GM12892 (cell line): ENCODE results near the gene TMOD3. TPM values are rescaled to one million over a fixed set of nuclear protein-coding genes. Genes with fewer than 3 reads are reported as not detected.
"Not testable (repeated sequence)": the region's sequence is repeated elsewhere in the genome, so short reads cannot be mapped to it uniquely, and the experiment has no call there.

Experiments
- DNase-seq: peaks from one replicate; pipeline ENCODE4 v3.0.0; 2011; ENCODE audit not compliant: insufficient read length
- FAIRE-seq: peaks from 2 replicates; lab custom pipeline; 2011; peaks lifted over from hg19 to GRCh38; lab: Jason Lieb, UNC
- POLR2A ChIP-seq: IDR thresholded peaks from 2 replicates; pipeline ENCODE4 v1.6.1; 2011; ENCODE audit warnings: low read depth, low read length, control low read depth
- POLR2AphosphoS5 ChIP-seq: IDR thresholded peaks from 2 replicates; pipeline ENCODE4 v1.6.1; 2011; ENCODE audit warnings: low read depth, low read length, control low read depth
- TAF1 ChIP-seq: IDR thresholded peaks from 2 replicates; pipeline ENCODE4 v1.6.1; 2011; ENCODE audit warnings: low read depth, mild to moderate bottlenecking, control low read depth, low read length, borderline replicate concordance
- polyA plus RNA-seq: library from polyadenylated mRNA; unstranded; fragments of >200 nt; gene quantifications from one replicate; pipeline ENCODE4 v1.2.1, GENCODE V29; 2012; ENCODE audit warnings: missing spikeins, inconsistent platforms; ENCODE audit not compliant: missing spikeins

Gene TMOD3
- 22.3 TPM for polyA plus RNA-seq

DNA sequence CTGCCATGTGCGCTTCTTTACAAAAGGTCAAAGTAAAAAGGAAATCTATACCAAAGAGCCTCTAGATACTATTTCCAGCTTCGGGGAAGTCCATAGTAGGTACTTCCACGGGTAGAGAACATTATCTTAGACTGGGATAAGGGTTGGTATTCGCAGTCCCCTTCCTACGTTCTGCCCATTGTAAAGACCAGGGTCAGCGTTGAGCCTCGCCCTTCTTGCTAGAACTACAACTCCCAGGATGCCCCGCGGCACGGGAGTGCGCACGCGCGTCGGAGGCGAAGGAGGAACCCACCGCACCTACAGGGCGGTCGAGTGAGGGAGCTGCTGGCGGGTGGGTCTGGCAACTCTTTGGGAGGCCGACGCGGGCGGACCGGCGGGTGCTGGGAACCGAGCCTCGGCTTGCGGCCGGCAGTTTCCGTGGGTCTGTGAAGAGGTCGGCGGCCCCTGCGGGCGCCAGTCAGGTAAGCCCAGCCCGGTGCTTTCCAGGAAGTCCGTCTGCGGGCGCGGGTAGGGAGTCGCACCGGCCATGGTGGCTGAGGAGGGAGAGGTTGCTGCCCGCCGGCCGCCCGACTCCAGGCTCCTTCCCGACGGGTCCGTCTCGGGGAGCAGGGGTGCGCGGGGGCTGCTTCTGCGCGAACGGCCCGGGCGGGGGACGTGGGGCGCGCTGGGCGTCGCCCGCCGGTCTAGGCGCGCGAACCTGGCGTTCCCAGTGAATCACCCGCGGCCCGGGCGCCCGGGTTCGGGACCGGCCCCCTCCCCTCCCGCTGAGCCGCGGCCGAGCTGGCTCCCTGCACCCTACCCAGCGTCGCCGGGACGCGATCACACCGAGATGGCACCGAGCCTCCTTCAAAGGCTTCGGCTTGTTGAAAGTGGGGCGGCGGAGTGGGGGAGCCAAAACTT is at the start of gene TMOD3:
TMOD3 (plus strand) TSS at position 278 of the 900 bp plus-strand sequence. CDS start 33,232 bp downstream, outside the sequence.
- FAIRE-seq = peak; percentile 96
- TF ChIP-seq TAF1 (no peak), POLR2AphosphoS5 (peak; percentile 71), POLR2A (peak; percentile 91)
- peak; percentile 82 for DNase-seq

DNA sequence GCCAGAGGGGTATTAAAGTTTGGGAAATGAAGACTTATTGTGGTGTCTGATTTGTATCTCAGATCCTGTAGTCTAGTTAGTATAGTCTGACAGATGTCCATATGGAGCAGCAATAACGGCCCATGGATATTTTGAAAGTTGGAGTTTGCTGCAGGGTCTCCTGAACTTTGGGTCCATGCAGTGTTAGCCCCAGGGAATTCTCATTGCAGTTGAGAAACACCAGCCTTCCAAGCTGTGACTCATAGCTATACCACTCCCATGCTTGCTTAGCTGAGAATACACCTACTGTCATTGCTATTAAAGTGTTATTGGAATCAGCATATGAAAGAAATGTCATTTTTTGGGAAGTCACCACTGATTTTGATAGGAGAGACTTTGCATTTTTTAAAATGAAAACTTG is 48.8 kb upstream of the TMOD3 start:
- FAIRE-seq (no peak), DNase-seq (no peak)
- no peak for TF ChIP-seq TAF1
- no peak for TF ChIP-seq POLR2AphosphoS5
- TF ChIP-seq POLR2A = no peak

DNA sequence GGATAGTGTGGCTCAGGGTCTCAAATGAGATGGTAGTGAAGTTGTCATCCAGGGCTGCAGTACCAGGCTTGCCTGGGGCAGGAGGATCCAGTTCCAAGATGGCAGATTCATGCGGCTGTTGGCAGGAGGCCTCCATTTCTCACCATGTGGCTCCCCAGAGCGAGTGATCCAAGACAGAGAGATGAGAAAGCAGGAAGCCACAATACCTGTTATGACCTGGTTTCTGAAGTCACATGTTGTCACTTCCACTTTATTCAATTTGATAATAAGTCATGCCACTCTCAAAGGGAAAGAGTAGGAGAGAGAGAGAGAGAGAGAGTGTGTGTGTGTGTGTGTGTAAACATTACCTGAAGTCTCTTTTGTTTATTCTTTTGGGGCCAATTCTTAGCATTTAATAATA is 47.9 kb upstream of the TMOD3 start:
- no peak for TF ChIP-seq TAF1
- no peak for TF ChIP-seq POLR2A
- TF ChIP-seq POLR2AphosphoS5 = no peak
- no peak for DNase-seq
- no peak for FAIRE-seq

DNA sequence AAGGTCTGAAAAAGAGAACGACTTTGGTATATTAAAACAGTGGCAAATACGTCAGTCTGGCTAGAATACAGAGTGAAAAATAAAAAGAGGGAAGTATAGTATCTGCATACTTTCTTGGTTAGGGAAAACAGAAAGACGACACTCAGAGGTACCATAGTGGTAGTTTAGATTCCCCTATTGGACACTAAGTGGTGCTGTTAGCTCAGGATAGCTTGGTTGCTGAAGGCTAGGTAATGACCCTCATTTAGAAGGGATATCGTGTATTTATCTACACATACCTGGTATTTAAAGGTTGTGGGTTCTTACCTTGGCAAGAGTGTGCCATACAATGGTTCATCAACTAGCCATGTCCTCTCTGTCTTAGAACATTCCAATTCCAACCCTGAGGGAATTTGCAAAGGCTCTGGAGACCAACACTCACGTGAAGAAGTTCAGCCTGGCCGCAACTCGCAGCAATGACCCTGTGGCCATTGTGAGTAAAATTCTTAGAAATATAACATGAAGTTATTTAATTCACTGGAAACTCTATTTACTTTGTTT is 47.0 kb upstream of the TMOD3 start:
- no peak for TF ChIP-seq TAF1
- no peak for TF ChIP-seq POLR2A
- no peak for TF ChIP-seq POLR2AphosphoS5
- DNase-seq = no peak
- FAIRE-seq = no peak

DNA sequence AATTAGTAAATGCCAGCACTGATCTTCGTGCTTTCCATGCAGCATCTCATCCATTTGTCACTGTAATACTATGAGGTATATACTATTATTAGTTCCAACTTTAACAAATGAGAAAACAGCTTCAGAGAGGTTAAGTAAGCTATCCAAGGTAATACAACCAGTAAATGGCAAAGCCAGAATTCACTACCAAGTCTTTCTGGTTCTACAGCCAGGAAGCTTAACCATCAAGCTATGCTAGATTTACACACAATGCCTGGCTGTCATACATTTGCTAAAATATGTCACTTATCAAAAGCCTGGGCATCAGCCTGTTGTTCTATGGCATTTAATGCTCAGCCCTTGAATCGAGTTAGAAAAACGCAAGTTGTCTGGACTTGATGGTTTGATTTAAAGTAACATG is 45.5 kb upstream of the TMOD3 start:
- DNase-seq = no peak
- TF ChIP-seq POLR2A (no peak), TAF1 (no peak), POLR2AphosphoS5 (no peak)
- no peak for FAIRE-seq

DNA sequence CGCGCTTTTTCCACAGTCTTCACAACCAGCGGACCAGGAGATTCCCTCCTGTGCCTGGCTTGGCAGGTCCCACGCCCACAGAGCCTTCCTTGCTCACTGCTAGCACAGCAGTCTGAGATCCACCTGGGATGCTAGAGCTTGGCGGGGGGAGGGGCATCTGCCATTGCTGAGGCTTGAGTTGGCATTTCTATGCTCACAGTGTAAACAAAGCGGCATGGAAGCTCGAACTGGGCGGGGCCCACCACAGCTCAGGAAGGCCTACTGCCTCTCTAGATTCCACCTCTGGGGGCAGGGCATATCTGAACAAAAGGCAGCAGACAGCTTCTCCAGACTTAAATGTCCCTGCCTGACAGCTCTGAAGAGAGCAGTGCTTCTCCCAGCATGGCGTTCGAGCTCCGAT is 42.3 kb upstream of the TMOD3 start:
- DNase-seq, FAIRE-seq: not testable (repeated sequence)

DNA sequence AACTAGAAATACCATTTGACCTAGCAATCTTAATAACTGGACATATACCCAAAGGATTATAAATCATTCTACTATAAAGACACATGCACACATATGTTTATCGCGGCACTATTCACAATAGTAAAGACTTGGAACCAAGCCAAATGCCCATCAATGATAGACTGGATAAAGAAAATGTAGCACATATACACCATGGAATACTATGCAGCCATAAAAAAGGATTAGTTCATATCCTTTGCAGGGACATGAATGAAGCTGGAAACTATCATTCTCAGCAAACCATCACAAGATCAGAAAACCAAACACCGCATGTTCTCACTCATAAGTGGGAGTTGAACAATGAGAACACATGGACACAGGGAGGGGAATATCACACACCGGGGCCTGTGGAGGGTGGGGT is 37.0 kb upstream of the TMOD3 start:
- FAIRE-seq, DNase-seq: not testable (repeated sequence)

DNA sequence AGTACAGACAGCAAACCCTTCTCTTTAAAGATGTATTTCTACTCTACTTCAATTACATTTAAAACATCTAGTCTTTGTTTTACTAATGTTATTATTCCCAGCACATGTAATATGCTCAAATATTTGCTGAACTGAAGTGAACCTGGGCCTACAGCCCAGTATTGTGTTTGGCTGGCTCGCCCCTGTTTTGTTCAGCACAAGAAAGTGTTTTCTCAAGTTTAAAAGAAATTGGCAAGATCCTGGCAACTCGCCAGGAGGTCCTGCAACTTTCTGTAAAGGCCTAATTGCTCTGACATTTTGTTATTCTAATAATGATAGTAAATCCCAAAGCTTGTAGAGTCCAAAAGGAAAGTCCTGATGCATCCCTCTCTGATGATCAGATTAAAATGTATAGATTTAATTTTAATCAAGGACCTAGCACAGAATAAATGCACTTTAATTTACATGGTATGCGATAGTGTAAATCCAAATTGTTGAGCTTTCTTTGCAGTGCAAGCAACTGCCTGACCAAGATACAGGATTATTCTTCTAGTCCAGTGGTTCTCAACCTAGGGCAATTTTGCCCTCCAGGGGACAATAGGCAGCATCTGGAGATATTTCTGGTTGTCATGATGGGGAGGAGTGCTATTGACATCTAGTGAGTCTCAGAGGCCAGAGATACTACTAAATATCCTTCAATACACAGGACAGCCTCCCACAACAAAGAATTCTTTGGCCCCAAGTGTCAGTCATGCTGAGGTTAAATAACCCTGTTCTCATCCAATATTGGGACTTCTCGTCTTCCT is 35.7 kb upstream of the TMOD3 start:
- DNase-seq (no peak), FAIRE-seq (no peak)
- no peak for TF ChIP-seq POLR2AphosphoS5

DNA sequence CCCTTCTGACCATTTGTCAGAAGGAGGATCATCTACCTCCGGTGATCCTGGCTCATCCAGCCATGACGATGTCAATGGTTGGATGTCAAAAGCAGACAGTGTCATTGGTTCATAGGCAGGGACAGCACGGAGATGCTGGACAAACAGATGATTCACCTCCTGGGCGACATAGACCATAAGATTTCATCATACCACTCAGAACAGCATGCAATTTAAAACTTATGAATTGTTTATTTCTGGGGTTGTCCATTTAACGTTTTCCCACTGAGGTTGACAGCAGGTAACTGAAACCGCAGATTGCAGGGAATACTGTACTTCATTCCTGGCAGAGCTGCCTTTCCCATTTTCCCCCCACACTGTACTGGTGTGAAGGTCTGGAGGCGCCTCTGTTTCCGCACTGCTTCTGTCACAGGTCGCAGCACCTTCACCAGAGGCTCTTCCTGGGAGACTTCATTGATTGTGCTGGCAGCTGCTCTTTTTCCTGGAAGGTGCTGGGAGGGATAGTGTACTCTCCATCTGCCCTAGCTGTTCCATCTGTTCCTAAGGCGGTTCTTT is 32.5 kb upstream of the TMOD3 start:
- FAIRE-seq = no peak
- no peak for TF ChIP-seq TAF1
- DNase-seq = no peak

DNA sequence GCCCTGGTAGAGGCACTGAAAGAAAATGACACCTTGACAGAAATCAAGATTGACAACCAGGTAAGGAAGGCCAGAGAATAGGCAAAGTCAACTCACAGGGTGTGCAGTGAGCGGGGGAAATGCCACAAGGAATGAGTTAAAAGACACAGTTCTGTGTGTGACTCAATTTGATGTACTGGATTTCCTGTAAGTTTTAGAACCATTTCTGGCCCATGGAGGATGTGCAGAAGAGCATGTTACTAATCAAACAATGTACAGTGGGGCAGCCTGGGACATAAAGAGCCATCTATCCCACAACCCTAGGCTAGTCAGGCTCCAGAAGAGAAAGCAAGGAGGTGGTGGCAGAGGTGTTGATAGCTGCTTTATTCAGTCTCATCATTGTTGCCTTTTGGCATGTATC is 31.2 kb upstream of the TMOD3 start:
- TF ChIP-seq TAF1 (no peak), POLR2AphosphoS5 (no peak), POLR2A (no peak)
- DNase-seq (no peak), FAIRE-seq (no peak)

DNA sequence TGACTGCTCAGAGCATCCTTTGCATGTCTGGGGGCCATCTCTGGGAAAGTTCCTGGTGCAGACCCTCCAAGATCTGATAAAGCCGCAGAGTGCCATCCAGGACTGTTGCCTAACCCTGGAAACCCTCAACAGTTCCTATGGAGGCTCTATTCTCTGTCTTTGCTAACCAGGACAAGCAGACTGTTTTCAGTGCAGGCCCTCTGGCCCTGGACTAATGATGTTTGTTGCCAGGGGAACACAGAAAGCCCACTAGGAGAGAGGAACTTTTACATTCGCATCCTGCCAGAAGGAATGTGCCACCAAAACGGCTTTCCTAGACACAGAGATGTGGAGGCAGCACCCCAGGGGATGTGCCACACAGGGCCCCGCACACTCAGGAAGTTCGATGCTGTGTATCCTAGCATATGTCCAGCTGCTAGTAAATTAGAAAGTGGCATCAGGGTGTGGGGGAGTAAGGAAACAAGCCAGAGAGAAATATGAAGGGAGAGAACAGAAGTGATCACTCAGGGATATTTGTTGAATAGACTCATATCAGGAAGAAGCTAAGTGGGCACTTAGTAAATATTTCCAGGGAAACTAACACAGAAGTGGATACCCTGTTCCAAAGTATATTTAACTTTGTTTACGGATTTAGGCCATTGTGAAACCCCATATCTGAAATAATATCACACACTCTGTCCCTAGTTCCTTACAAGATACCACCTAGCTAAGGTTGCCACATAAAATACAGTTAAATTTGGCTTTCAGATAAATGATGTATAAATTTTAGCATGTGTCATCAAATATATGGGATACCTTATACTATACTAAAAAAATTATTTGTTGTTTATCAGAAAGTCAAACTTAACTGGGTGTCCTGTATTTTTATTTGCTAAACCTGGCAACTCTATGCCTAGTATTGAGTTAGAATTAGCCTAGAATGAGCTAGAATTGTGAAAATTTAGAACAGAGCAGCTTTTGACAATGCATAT is 29.9 kb upstream of the TMOD3 start:
- FAIRE-seq = no peak
- no peak for TF ChIP-seq POLR2AphosphoS5
- no peak for TF ChIP-seq TAF1
- no peak for TF ChIP-seq POLR2A

More for the DNA sequence above, 29.9 kb upstream of the TMOD3 start:
- DNase-seq = no peak
